Measurements from ENCODE around the gene TMEM52B.
A peak's percentile ranks its signal among the peaks of the same experiment; 100 is the strongest.

Gene TMEM52B

DNA sequence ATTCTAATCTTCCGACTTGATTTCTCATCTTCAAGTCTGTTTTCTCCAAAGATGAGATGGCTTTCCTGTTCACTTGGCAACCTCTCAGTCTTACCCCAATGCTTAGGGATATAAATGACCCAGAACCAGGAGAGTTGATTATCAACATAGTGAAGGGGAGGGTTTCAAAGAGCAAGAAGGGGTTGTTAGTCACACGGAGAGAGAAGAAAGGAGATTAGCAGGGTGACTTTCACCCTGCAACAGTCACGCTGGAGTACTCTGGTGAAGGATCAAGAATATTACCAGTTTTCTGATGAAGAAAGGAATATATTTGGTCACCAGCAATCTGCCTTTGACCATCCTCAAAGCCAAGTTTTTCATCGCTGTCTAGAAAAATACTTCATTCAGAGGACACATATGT is at the start of gene TMEM52B:
TMEM52B (plus strand) TSS at position 212 of the 400 bp plus-strand sequence. CDS start 543 bp downstream, outside the sequence.
- Histone ChIP-seq H3K4me1 (ENCODE audit: control insufficient read depth in 2 of 2, insufficient read depth in 2 of 2, low read length in 2 of 2) (peaks cover 4 to 10% of the 10 kb centered on the region in 2 donors), H3K27ac (ENCODE audit: low read depth in 2 of 2, low read length in 2 of 2) (no peak within 1 kb of the TSS), H3K9me3 (ENCODE audit: control insufficient read depth in 2 of 2, low read length in 2 of 2) (no peaks in the 10 kb centered on the region), H3K27me3 (ENCODE audit: control insufficient read depth in 2 of 2, insufficient read depth in 2 of 2, low read length in 2 of 2) (peaks cover 0 to 3% of the 10 kb centered on the region in 2 donors), H3K4me3 (ENCODE audit: low read length in 2 of 2) (no peak within 1 kb of the TSS), H3K9ac (ENCODE audit: low read depth in 1 of 2, low read length in 2 of 2) (no peak within 1 kb of the TSS), H3K36me3 (ENCODE audit: control insufficient read depth in 2 of 2, insufficient read depth in 2 of 2, low read length in 2 of 2) (no peaks in the 10 kb centered on the region)

DNA sequence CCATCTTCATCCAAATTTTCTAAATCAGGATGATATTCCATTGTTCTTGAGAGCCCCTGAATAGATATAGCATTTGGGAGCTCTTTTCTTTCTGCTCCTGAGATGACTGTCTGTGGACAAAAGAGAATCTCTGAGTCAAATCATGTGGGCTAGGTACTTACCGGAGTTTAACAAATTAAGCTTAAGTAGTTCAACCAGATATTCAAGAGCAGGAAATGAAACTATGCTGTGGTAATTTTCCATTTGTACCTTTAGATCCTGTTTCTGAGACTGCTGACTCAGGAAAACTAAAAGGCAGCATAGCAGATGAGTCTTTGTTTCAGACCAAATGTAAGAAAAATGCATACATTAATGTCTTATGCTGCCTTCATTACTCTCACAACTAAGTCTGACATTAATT is 48.8 kb upstream of the TMEM52B start, which contains the start of gene CLEC7A:
CLEC7A (minus strand) TSS at position 158 of the 400 bp plus-strand sequence; CDS start at position 41, 117 bp downstream.
- Histone ChIP-seq H3K36me3 (ENCODE audit: control insufficient read depth in 2 of 2, insufficient read depth in 2 of 2, low read length in 2 of 2) (no peaks in the 10 kb centered on the region), H3K9ac (ENCODE audit: low read depth in 1 of 2, low read length in 2 of 2) (peak within 1 kb of the TSS in 1 of 2 donors; percentile 17), H3K4me3 (ENCODE audit: low read length in 2 of 2) (peak within 1 kb of the TSS in 1 of 2 donors; percentile 43), H3K4me1 (ENCODE audit: control insufficient read depth in 2 of 2, insufficient read depth in 2 of 2, low read length in 2 of 2) (no peaks in the 10 kb centered on the region), H3K9me3 (ENCODE audit: control insufficient read depth in 2 of 2, low read length in 2 of 2) (no peaks in the 10 kb centered on the region), H3K27me3 (ENCODE audit: control insufficient read depth in 2 of 2, insufficient read depth in 2 of 2, low read length in 2 of 2) (no peaks in the 10 kb centered on the region), H3K27ac (ENCODE audit: low read depth in 2 of 2, low read length in 2 of 2) (peak within 1 kb of the TSS; percentile 37 to 48)

DNA sequence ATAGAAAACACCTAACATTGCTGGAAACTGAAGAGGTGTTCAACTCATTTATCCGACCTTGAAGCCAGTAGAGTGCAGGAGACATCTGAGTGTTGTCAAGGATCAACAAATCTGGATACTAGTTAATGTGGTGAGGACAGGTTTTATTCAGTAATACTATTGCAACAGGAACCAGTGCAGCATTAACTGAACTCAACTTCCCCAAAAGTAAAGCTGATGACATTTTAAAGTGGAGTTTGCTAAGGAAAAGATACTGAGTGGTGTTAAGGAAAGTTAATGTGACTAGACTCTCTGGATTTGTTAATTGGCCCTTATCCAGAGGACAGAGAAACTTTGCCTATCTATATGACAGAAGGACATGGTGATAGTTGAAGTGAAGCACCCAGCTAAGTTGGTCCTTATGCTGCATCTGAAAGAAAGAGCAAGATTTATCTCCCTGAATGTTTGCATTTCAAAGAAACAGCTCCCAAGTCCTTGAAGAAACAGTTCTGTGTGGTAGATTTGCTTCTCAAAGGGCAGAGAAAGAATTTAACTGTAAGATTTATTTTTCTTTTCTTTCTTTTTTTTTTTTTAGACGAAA is 47.6 kb upstream of the TMEM52B start:
- H3K4me1 ChIP-seq (ENCODE audit: control insufficient read depth in 2 of 2, insufficient read depth in 2 of 2, low read length in 2 of 2): no peaks in the 10 kb centered on the region
- no peak overlapping the region for H3K4me3 ChIP-seq (ENCODE audit: low read length in 2 of 2)
- no peak overlapping the region for H3K27ac ChIP-seq (ENCODE audit: low read depth in 2 of 2, low read length in 2 of 2)
- H3K9me3 ChIP-seq (ENCODE audit: control insufficient read depth in 2 of 2, low read length in 2 of 2): no peaks in the 10 kb centered on the region
- no peaks in the 10 kb centered on the region for H3K27me3 ChIP-seq (ENCODE audit: control insufficient read depth in 2 of 2, insufficient read depth in 2 of 2, low read length in 2 of 2)
- no peak overlapping the region for H3K9ac ChIP-seq (ENCODE audit: low read depth in 1 of 2, low read length in 2 of 2)
- no peaks in the 10 kb centered on the region for H3K36me3 ChIP-seq (ENCODE audit: control insufficient read depth in 2 of 2, insufficient read depth in 2 of 2, low read length in 2 of 2)

DNA sequence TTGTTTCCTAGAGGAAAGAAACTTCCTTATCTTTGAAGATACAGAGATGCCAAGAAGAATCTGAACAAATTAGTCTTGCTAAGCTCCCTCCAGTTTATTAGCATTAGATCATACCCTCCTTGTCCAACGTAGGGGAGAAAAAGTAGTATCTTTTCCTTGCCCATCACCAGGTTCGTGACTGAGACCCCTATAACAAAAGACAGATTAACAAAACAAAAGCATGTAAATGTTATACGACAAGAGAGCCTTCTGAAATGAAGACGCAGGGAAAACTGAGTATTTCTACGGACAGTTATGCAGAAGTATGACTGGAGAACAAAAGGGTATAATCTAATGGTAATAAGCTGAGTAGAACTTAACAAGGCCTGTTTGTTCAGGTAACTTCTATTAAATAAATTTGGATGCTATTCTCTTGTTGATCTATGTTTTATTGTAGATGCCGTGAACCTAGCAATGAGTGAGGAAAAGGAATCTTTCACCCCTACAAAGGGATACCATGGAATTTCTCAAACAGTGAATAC is 45.9 kb upstream of the TMEM52B start:
- Histone ChIP-seq H3K27me3 (ENCODE audit: control insufficient read depth in 2 of 2, insufficient read depth in 2 of 2, low read length in 2 of 2) (no peaks in the 10 kb centered on the region), H3K9me3 (ENCODE audit: control insufficient read depth in 2 of 2, low read length in 2 of 2) (no peaks in the 10 kb centered on the region), H3K36me3 (ENCODE audit: control insufficient read depth in 2 of 2, insufficient read depth in 2 of 2, low read length in 2 of 2) (no peaks in the 10 kb centered on the region), H3K9ac (ENCODE audit: low read depth in 1 of 2, low read length in 2 of 2) (no peak overlapping the region), H3K27ac (ENCODE audit: low read depth in 2 of 2, low read length in 2 of 2) (no peak overlapping the region), H3K4me1 (ENCODE audit: control insufficient read depth in 2 of 2, insufficient read depth in 2 of 2, low read length in 2 of 2) (no peaks in the 10 kb centered on the region), H3K4me3 (ENCODE audit: low read length in 2 of 2) (no peak overlapping the region)

DNA sequence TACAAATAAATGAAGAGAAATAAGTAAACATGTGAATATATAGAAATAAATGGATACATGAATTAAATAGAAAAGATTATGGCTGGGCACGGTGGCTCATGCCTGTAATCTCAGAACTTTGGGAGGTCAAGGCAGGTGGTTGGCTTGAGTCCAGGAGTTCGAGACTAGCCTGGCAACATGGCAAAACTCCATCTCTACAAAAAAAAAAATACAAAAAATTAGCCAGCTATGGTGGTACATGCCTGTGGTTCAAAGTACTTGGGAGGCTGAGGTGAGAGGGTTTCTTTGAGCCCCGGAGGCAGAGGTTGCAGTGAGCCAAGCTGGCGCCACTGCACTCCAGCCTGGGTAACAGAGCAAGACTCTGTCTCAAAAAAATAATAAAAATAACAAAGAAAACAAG is 43.7 kb upstream of the TMEM52B start:
- H3K9me3 ChIP-seq (ENCODE audit: control insufficient read depth in 2 of 2, low read length in 2 of 2): no peaks in the 10 kb centered on the region
- H3K9ac ChIP-seq (ENCODE audit: low read depth in 1 of 2, low read length in 2 of 2): no peak overlapping the region

DNA sequence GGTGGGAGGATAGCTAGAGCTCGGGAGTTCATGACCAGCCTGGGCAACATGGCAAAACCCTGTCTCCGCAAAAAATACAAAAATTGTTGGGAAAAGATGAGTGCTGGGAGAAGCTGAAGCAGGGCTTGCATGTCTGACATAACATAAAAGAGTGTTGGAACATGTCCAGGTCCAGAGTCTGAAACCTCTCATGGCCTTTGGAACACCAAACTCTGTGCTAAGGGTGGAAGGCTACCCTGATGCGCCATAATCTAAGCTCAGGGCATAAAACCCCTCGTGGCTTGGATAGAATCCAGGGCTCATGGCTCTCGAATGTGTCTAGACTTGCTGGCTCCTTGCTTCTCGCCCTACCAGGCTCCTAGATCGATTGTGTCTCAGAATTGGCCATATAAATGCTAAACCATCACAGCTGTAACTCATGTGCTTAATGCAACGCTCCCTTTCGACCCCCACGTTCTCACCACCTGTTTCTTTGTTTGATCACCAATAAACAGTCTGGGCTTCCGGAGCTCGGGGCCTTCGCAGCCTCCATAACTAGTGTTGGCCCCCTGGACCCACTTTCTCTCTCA is 42.1 kb upstream of the TMEM52B start:
- Histone ChIP-seq H3K9me3 (ENCODE audit: control insufficient read depth in 2 of 2, low read length in 2 of 2) (no peaks in the 10 kb centered on the region), H3K4me3 (ENCODE audit: low read length in 2 of 2) (no peak overlapping the region)

More for the DNA sequence above, 43.7 kb upstream of the TMEM52B start:
- Histone ChIP-seq H3K4me1 (ENCODE audit: control insufficient read depth in 2 of 2, insufficient read depth in 2 of 2, low read length in 2 of 2) (no peaks in the 10 kb centered on the region), H3K27ac (ENCODE audit: low read depth in 2 of 2, low read length in 2 of 2) (no peak overlapping the region), H3K4me3 (ENCODE audit: low read length in 2 of 2) (no peak overlapping the region), H3K36me3 (ENCODE audit: control insufficient read depth in 2 of 2, insufficient read depth in 2 of 2, low read length in 2 of 2) (no peaks in the 10 kb centered on the region), H3K27me3 (ENCODE audit: control insufficient read depth in 2 of 2, insufficient read depth in 2 of 2, low read length in 2 of 2) (no peaks in the 10 kb centered on the region)

DNA sequence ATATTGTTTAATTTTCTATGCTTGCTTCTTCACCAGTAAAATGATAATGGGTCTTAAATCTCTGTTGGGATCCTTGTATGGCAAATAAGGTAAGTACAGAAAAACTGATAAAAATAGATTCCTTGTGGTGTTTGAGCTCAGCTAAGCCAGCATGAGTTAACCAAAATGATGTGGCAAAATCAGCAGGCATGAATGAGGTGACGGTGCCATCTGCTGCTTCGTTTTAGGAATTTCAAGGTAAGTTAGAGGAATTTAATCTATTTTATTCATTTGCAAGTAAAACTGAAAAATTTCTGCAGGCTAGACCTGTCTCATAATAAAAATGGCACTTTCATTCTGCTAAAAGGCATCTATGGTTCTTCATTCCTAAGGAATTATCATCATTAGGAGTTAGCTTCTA is 38.8 kb upstream of the TMEM52B start:
- H3K27ac ChIP-seq (ENCODE audit: low read depth in 2 of 2, low read length in 2 of 2): no peak overlapping the region
- H3K27me3 ChIP-seq (ENCODE audit: control insufficient read depth in 2 of 2, insufficient read depth in 2 of 2, low read length in 2 of 2): no peaks in the 10 kb centered on the region
- no peaks in the 10 kb centered on the region for H3K36me3 ChIP-seq (ENCODE audit: control insufficient read depth in 2 of 2, insufficient read depth in 2 of 2, low read length in 2 of 2)
- no peak overlapping the region for H3K4me3 ChIP-seq (ENCODE audit: low read length in 2 of 2)
- no peaks in the 10 kb centered on the region for H3K9me3 ChIP-seq (ENCODE audit: control insufficient read depth in 2 of 2, low read length in 2 of 2)
- H3K4me1 ChIP-seq (ENCODE audit: control insufficient read depth in 2 of 2, insufficient read depth in 2 of 2, low read length in 2 of 2): no peaks in the 10 kb centered on the region
- H3K9ac ChIP-seq (ENCODE audit: low read depth in 1 of 2, low read length in 2 of 2): no peak overlapping the region

More for the DNA sequence above, 42.1 kb upstream of the TMEM52B start:
- Histone ChIP-seq H3K27me3 (ENCODE audit: control insufficient read depth in 2 of 2, insufficient read depth in 2 of 2, low read length in 2 of 2) (no peaks in the 10 kb centered on the region), H3K27ac (ENCODE audit: low read depth in 2 of 2, low read length in 2 of 2) (no peak overlapping the region), H3K36me3 (ENCODE audit: control insufficient read depth in 2 of 2, insufficient read depth in 2 of 2, low read length in 2 of 2) (no peaks in the 10 kb centered on the region), H3K4me1 (ENCODE audit: control insufficient read depth in 2 of 2, insufficient read depth in 2 of 2, low read length in 2 of 2) (no peaks in the 10 kb centered on the region), H3K9ac (ENCODE audit: low read depth in 1 of 2, low read length in 2 of 2) (no peak overlapping the region)

DNA sequence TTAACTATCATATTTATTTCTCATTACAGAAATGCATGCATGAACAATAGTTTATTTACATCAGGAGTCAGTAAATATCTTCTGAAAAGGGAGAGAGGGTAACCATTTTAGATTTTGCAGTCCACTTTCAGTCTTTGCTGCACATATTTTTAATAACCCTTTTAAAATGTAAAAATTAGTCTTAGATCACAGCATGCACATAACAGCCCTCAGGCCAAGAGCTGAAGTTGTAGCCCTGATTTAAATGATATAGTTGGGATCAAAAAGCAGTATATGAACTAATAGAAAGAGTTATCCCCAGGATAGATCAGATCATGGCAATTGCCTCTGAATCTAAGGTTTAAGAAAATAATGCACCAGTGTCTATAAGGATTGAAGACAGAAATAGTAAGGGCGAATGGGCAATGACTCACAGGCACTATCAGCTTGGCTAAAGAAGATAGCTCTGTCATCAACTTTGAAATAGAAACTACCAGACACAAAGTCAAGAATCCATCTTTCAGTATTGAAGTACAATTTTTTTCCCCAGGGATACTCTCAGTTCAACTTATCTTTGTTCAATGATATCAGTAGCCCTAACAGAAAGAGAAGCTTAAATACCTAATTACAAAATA is 35.7 kb upstream of the TMEM52B start:
- Histone ChIP-seq H3K4me1 (ENCODE audit: control insufficient read depth in 2 of 2, insufficient read depth in 2 of 2, low read length in 2 of 2) (no peaks in the 10 kb centered on the region), H3K4me3 (ENCODE audit: low read length in 2 of 2) (no peak overlapping the region), H3K9ac (ENCODE audit: low read depth in 1 of 2, low read length in 2 of 2) (no peak overlapping the region), H3K9me3 (ENCODE audit: control insufficient read depth in 2 of 2, low read length in 2 of 2) (no peaks in the 10 kb centered on the region), H3K27me3 (ENCODE audit: control insufficient read depth in 2 of 2, insufficient read depth in 2 of 2, low read length in 2 of 2) (no peaks in the 10 kb centered on the region), H3K36me3 (ENCODE audit: control insufficient read depth in 2 of 2, insufficient read depth in 2 of 2, low read length in 2 of 2) (no peaks in the 10 kb centered on the region), H3K27ac (ENCODE audit: low read depth in 2 of 2, low read length in 2 of 2) (no peak overlapping the region)

DNA sequence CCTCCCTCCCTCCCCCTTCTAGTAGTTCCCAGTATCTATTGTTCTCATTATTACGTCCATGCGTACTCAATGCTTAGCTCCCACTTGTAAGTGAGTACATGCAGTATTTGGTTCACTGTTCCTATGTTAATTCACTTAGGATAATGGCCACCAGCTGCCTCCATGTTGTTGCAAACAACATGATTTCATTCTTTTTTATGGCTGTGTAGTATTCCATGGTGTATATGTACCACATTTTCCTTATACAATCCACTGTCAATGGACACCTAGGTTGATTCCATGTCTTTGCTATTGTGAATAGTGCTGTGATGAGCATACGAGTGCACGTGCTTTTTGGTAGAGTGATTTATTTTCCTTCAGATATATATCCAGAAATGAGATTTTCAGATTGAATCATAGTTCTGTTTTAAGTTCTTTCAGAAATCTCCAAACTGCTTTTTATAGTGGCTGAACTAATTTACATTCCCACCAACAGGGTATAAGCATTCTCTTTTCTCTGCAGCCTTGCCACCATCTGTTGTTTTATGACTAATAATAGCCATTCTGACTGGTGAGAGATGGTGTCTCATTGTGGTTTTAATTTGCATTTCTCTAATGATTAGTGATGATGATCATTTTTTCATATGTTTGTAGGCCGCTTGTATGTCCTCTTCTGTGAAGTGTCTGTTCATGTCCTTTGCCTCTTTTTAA is 31.0 kb upstream of the TMEM52B start:
- no peaks in the 10 kb centered on the region for H3K4me1 ChIP-seq (ENCODE audit: control insufficient read depth in 2 of 2, insufficient read depth in 2 of 2, low read length in 2 of 2)
- no peak overlapping the region for H3K9ac ChIP-seq (ENCODE audit: low read depth in 1 of 2, low read length in 2 of 2)
- no peak overlapping the region for H3K27ac ChIP-seq (ENCODE audit: low read depth in 2 of 2, low read length in 2 of 2)
- no peaks in the 10 kb centered on the region for H3K36me3 ChIP-seq (ENCODE audit: control insufficient read depth in 2 of 2, insufficient read depth in 2 of 2, low read length in 2 of 2)
- H3K4me3 ChIP-seq (ENCODE audit: low read length in 2 of 2): no peak overlapping the region
- H3K9me3 ChIP-seq (ENCODE audit: control insufficient read depth in 2 of 2, low read length in 2 of 2): no peaks in the 10 kb centered on the region
- H3K27me3 ChIP-seq (ENCODE audit: control insufficient read depth in 2 of 2, insufficient read depth in 2 of 2, low read length in 2 of 2): no peaks in the 10 kb centered on the region

DNA sequence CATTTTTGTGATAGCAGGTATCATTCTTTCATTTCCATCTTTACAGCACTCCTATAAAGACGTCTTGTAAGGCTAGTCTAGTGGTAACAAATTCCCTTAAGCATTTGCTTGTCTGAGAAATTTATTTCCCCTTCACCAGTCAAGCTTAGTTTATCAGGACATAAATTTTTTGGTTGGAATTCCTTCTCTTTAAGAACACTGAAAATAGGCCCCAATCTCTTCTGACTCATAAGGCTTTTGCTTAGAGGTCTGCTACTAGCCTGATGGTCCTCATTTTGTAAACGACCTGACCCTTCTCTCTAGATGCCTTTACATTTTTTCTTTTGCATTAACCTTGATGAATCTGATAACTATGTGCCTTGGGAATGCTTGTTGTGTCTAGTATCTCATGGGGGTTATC is 27.2 kb upstream of the TMEM52B start:
- Histone ChIP-seq H3K9me3 (ENCODE audit: control insufficient read depth in 2 of 2, low read length in 2 of 2) (no peaks in the 10 kb centered on the region), H3K9ac (ENCODE audit: low read depth in 1 of 2, low read length in 2 of 2) (no peak overlapping the region), H3K27ac (ENCODE audit: low read depth in 2 of 2, low read length in 2 of 2) (no peak overlapping the region), H3K4me1 (ENCODE audit: control insufficient read depth in 2 of 2, insufficient read depth in 2 of 2, low read length in 2 of 2) (peaks cover 4 to 5% of the 10 kb centered on the region in 2 donors), H3K4me3 (ENCODE audit: low read length in 2 of 2) (no peak overlapping the region), H3K36me3 (ENCODE audit: control insufficient read depth in 2 of 2, insufficient read depth in 2 of 2, low read length in 2 of 2) (no peaks in the 10 kb centered on the region), H3K27me3 (ENCODE audit: control insufficient read depth in 2 of 2, insufficient read depth in 2 of 2, low read length in 2 of 2) (peaks cover 5 to 6% of the 10 kb centered on the region in 2 donors)

Measured in mucosa of rectum (tissue), 2 donors.